ENCODE measurements around the gene GSK3A.

DNA sequence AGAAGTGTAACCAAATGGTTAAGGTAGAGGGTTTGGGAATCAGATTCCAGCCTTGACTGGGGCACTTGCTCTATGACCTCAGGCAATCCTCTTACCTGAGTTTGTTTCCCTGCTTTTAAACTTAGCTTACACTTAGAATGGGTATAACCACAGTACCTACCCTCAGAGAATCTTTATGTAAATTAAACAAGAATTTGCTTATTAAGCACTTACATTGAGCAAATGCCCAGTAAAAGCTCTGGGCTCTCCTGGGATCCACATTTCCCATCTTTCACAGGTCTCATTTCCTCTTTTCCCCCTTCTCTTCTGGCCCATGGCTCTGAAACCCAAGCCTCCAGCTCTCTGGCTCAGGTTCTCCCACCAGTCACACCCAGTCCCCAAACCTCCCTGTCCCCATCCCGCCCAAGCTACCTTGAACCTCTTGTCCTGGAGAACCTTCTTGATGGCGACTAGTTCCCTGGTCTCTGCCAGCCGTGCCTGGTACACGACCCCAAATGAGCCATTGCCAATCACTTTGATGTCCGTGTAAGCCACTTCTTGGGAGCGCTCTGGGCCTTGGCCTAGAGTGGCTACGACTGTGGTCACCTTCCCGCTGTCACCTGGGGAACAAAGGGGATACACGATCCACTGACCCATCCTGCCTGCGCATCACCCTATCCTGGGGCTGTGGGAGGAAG is 2.7 kb downstream of the GSK3A start:
- TF ChIP-seq MAFK (IDR thresholded peaks at IDR 0.05; ENCODE audit: low read depth, low read length): no peak
- no peak for TF ChIP-seq EZH2 (IDR thresholded peaks at IDR 0.05; ENCODE audit: low read depth, low read length, severe bottlenecking)
- no peak for TF ChIP-seq RNF2 (IDR thresholded peaks at IDR 0.05; ENCODE audit: borderline replicate concordance, low read depth, low read length, missing control alignments, poor library complexity, severe bottlenecking)
- TF ChIP-seq NRF1 (IDR thresholded peaks at IDR 0.05; ENCODE audit: low read depth, low read length): no peak
- no peak for TF ChIP-seq EGR1 (IDR thresholded peaks at IDR 0.05; ENCODE audit: borderline replicate concordance, low read depth, low read length)
- TF ChIP-seq, protein P1, sequence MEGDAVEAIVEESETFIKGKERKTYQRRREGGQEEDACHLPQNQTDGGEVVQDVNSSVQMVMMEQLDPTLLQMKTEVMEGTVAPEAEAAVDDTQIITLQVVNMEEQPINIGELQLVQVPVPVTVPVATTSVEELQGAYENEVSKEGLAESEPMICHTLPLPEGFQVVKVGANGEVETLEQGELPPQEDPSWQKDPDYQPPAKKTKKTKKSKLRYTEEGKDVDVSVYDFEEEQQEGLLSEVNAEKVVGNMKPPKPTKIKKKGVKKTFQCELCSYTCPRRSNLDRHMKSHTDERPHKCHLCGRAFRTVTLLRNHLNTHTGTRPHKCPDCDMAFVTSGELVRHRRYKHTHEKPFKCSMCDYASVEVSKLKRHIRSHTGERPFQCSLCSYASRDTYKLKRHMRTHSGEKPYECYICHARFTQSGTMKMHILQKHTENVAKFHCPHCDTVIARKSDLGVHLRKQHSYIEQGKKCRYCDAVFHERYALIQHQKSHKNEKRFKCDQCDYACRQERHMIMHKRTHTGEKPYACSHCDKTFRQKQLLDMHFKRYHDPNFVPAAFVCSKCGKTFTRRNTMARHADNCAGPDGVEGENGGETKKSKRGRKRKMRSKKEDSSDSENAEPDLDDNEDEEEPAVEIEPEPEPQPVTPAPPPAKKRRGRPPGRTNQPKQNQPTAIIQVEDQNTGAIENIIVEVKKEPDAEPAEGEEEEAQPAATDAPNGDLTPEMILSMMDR (IDR thresholded peaks at IDR 0.05; ENCODE audit: control extremely low read depth in 1 of 3, insufficient read depth in 1 of 3, low read depth in 1 of 3, low read length in 3 of 3): no peak
- TF ChIP-seq POU5F1 (IDR thresholded peaks at IDR 0.05; ENCODE audit: low read depth, low read length): no peak
- no peak for TF ChIP-seq ZNF274 (IDR thresholded peaks at IDR 0.05; ENCODE audit: borderline replicate concordance, extremely low read depth, low read length)
- TF ChIP-seq CBX5 (IDR thresholded peaks at IDR 0.05; ENCODE audit: low read depth, low read length): no peak
- no peak for TF ChIP-seq CHD2 (IDR thresholded peaks at IDR 0.05; ENCODE audit: low read length)
- TF ChIP-seq CHD1 (IDR thresholded peaks at IDR 0.05; ENCODE audit: low read depth, low read length): no peak
